Astrocyte (in vitro differentiated cells and primary cell): ENCODE data around the gene PRKCA. TPM values are rescaled to one million over a fixed set of nuclear protein-coding genes. Genes with fewer than 3 reads are reported as not detected.
A peak's percentile ranks its signal among the peaks of the same experiment; 100 is the strongest.

ENCODE experiments used
- DNase-seq: peaks from one replicate; pipeline ENCODE4 v3.0.0-alpha.2; 2010; ENCODE audit warnings: low read depth
- FAIRE-seq: peaks from 2 replicates; lab custom pipeline; 2011; peaks lifted over from hg19 to GRCh38; lab: Jason Lieb, UNC
- H2AFZ ChIP-seq: 2 replicates; pipeline ENCODE4 v1.6.0; 2012; ENCODE audit warnings: low read depth, low read length, inconsistent platforms
- H3K27ac ChIP-seq: 2 replicates; pipeline ENCODE4 v1.5.1; 2011; ENCODE audit warnings: low read depth, low read length, inconsistent platforms
- H3K27me3 ChIP-seq: 2 replicates; pipeline ENCODE4 v1.6.0; 2011; ENCODE audit warnings: low read length, inconsistent platforms; ENCODE audit not compliant: insufficient read depth
- H3K36me3 ChIP-seq: 2 replicates; pipeline ENCODE4 v1.5.1; 2011; ENCODE audit warnings: low read length, inconsistent platforms; ENCODE audit not compliant: insufficient read depth
- H3K4me1 ChIP-seq: 2 replicates; pipeline ENCODE4 v1.5.1; 2011; ENCODE audit warnings: low read length, inconsistent platforms; ENCODE audit not compliant: insufficient read depth
- H3K4me2 ChIP-seq: 2 replicates; pipeline ENCODE4 v1.6.0; 2012; ENCODE audit warnings: low read length, inconsistent platforms
- H3K4me3 ChIP-seq: 2 replicates; pipeline ENCODE4 v1.5.1; 2011; ENCODE audit warnings: low read depth, mild to moderate bottlenecking, low read length, inconsistent platforms; ENCODE audit not compliant: insufficient read depth
- H3K79me2 ChIP-seq: 2 replicates; pipeline ENCODE4 v1.6.0; 2012; ENCODE audit warnings: mild to moderate bottlenecking, low read length, inconsistent platforms; ENCODE audit not compliant: insufficient read depth
- H3K9ac ChIP-seq: 2 replicates; pipeline ENCODE4 v1.6.0; 2012; ENCODE audit warnings: mild to moderate bottlenecking, low read length, inconsistent platforms
- H3K9me3 ChIP-seq: 2 replicates; pipeline ENCODE4 v1.5.1; 2012; ENCODE audit warnings: low read depth, mild to moderate bottlenecking, low read length, inconsistent platforms; ENCODE audit not compliant: insufficient read depth
- H4K20me1 ChIP-seq: 2 replicates; pipeline ENCODE4 v1.6.0; 2012; ENCODE audit warnings: low read length, inconsistent platforms; ENCODE audit not compliant: insufficient read depth
- H3K27ac Mint-ChIP-seq: one replicate; pipeline ENCODE4 v1.8.0; 2021; ENCODE audit warnings: mild to moderate bottlenecking, mixed read lengths; ENCODE audit not compliant: unreplicated experiment
- H3K27me3 Mint-ChIP-seq: one replicate; pipeline ENCODE4 v1.8.0; 2021; ENCODE audit warnings: low read depth, mixed read lengths; ENCODE audit not compliant: unreplicated experiment
- H3K36me3 Mint-ChIP-seq: one replicate; pipeline ENCODE4 v1.8.0; 2021; ENCODE audit warnings: low read depth, mixed read lengths; ENCODE audit not compliant: unreplicated experiment
- H3K4me1 Mint-ChIP-seq: one replicate; pipeline ENCODE4 v1.8.0; 2021; ENCODE audit warnings: low read depth, mixed read lengths; ENCODE audit not compliant: unreplicated experiment
- H3K4me3 Mint-ChIP-seq: one replicate; pipeline ENCODE4 v1.8.0; 2021; ENCODE audit warnings: mild to moderate bottlenecking, moderate library complexity, mixed read lengths; ENCODE audit not compliant: unreplicated experiment
- H3K9me3 Mint-ChIP-seq: one replicate; pipeline ENCODE4 v1.8.0; 2021; ENCODE audit warnings: mild to moderate bottlenecking, mixed read lengths; ENCODE audit not compliant: unreplicated experiment
- EZH2 ChIP-seq: IDR thresholded peaks from 2 replicates; pipeline ENCODE4 v1.6.1; 2012; ENCODE audit warnings: mild to moderate bottlenecking, low read length, inconsistent platforms; ENCODE audit not compliant: insufficient read depth
- total RNA-seq: library from RNA; stranded (reverse); gene quantifications from 2 replicates; pipeline ENCODE4 v1.2.1, GENCODE V29; 2021
- TF ChIP-seq, protein P1 (sequence below): IDR thresholded peaks from 2 replicates; pipeline ENCODE4 v1.5.1; 2011; ENCODE audit warnings: low read depth, mild to moderate bottlenecking, inconsistent platforms, low read length, moderate library complexity; ENCODE audit not compliant: insufficient read depth

PRKCA gene
- total RNA-seq, 1 donor from 2014 or later = 49.9 TPM

- TF ChIP-seq EZH2 = no peak
- TF ChIP-seq, protein P1, sequence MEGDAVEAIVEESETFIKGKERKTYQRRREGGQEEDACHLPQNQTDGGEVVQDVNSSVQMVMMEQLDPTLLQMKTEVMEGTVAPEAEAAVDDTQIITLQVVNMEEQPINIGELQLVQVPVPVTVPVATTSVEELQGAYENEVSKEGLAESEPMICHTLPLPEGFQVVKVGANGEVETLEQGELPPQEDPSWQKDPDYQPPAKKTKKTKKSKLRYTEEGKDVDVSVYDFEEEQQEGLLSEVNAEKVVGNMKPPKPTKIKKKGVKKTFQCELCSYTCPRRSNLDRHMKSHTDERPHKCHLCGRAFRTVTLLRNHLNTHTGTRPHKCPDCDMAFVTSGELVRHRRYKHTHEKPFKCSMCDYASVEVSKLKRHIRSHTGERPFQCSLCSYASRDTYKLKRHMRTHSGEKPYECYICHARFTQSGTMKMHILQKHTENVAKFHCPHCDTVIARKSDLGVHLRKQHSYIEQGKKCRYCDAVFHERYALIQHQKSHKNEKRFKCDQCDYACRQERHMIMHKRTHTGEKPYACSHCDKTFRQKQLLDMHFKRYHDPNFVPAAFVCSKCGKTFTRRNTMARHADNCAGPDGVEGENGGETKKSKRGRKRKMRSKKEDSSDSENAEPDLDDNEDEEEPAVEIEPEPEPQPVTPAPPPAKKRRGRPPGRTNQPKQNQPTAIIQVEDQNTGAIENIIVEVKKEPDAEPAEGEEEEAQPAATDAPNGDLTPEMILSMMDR = no peak
- Histone ChIP-seq H3K9ac (no peak overlapping the region), H3K27me3 (no peaks in the 10 kb centered on the region), H3K4me3 (no peak overlapping the region), H3K79me2 (no peaks in the 10 kb centered on the region), H3K27ac (no peak overlapping the region), H3K4me1 (peaks cover 13% of the 10 kb centered on the region), H2AFZ (no peak overlapping the region), H3K36me3 (no peaks in the 10 kb centered on the region), H3K4me2 (no peak overlapping the region), H3K9me3 (no peaks in the 10 kb centered on the region), H4K20me1 (peaks cover 6% of the 10 kb centered on the region)
- no peaks in the 10 kb centered on the region for H3K9me3 Mint-ChIP-seq
- H3K4me1 Mint-ChIP-seq = peaks cover 25% of the 10 kb centered on the region
- FAIRE-seq (no peak), DNase-seq (peak; percentile 26)
- H3K36me3 Mint-ChIP-seq = peaks cover 14% of the 10 kb centered on the region
- no peaks in the 10 kb centered on the region for H3K27me3 Mint-ChIP-seq
- H3K4me3 Mint-ChIP-seq = no peak overlapping the region
- H3K27ac Mint-ChIP-seq = no peak overlapping the region
Observed at GRCh38 chr17:66652840-66653507, 350.6 kb downstream of the PRKCA start.

DNA sequence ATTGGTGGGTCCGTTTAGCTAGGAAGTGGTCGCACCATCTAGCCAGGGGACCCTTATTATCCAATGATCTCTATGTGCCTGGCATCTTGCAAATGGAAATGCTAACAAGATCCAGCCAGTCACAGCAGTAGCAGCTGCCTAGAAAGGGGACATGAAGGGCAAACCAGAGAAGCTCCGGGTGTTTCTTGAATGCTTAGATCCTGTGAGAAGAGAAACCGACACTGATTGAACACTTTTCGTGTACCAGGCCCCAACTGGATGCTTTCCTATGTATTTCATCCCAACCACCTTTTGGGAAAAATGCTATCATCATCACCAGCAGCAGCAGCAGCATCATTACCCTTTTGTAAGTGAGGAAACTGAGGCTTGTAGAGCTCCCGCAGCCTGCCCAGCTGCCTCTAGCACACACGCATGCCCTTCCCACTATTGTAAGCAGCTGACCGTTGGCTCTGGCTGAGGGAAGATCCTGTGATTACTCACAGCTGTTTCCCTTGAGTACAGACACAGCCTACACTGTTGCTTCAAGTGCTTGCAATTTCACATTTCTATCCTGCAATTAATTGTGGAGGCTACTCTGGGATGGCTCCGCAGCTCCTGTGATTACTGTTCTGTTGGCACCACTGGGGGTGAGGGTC, 351.8 kb downstream of the PRKCA start:
- peak; percentile 65 for DNase-seq
- peaks cover 25% of the 10 kb centered on the region for H3K4me1 Mint-ChIP-seq
- no peak for TF ChIP-seq EZH2
- TF ChIP-seq, protein P1 = no peak
- H3K4me3 Mint-ChIP-seq = no peak overlapping the region
- Histone ChIP-seq H3K27me3 (no peaks in the 10 kb centered on the region), H3K9me3 (no peaks in the 10 kb centered on the region), H2AFZ (no peak overlapping the region), H3K4me2 (no peak overlapping the region), H3K36me3 (no peaks in the 10 kb centered on the region), H4K20me1 (peaks cover 6% of the 10 kb centered on the region), H3K4me3 (no peak overlapping the region), H3K9ac (no peak overlapping the region), H3K4me1 (peaks cover 13% of the 10 kb centered on the region), H3K79me2 (no peaks in the 10 kb centered on the region), H3K27ac (no peak overlapping the region)
- peaks cover 1% of the 10 kb centered on the region for H3K9me3 Mint-ChIP-seq
- no peaks in the 10 kb centered on the region for H3K27me3 Mint-ChIP-seq
- peak overlapping the region; percentile 56 for H3K27ac Mint-ChIP-seq
- no peak for FAIRE-seq
- H3K36me3 Mint-ChIP-seq = peaks cover 23% of the 10 kb centered on the region

- H3K36me3 Mint-ChIP-seq = peaks cover 25% of the 10 kb centered on the region
- Histone ChIP-seq H3K27ac (no peak overlapping the region), H3K4me1 (peaks cover 13% of the 10 kb centered on the region), H3K9me3 (no peaks in the 10 kb centered on the region), H3K9ac (no peak overlapping the region), H3K4me3 (no peak overlapping the region), H3K27me3 (no peaks in the 10 kb centered on the region), H2AFZ (no peak overlapping the region), H3K79me2 (no peaks in the 10 kb centered on the region), H4K20me1 (peaks cover 6% of the 10 kb centered on the region), H3K4me2 (no peak overlapping the region), H3K36me3 (no peaks in the 10 kb centered on the region)
- FAIRE-seq = no peak
- peaks cover 25% of the 10 kb centered on the region for H3K4me1 Mint-ChIP-seq
- DNase-seq = no peak
- H3K27me3 Mint-ChIP-seq = no peaks in the 10 kb centered on the region
- H3K4me3 Mint-ChIP-seq = no peak overlapping the region
- TF ChIP-seq, protein P1 = no peak
- TF ChIP-seq EZH2 = no peak
- H3K9me3 Mint-ChIP-seq = peaks cover 1% of the 10 kb centered on the region
- peak overlapping the region; percentile 56 for H3K27ac Mint-ChIP-seq
Observed at GRCh38 chr17:66654764-66655163, 352.4 kb downstream of the PRKCA start.
